IMR-90 (cell line): ENCODE data around the gene ATP2B2. TPM values are rescaled to one million over a fixed set of nuclear protein-coding genes. Genes with fewer than 3 reads are reported as not detected.

Source experiments
- ATAC-seq: fragments of 200-7000 bp; cut with Tn5 transposase; 2 replicates; pipeline ENCODE4 v1.9.1; 2020; ENCODE audit warnings: low read depth, mild to moderate bottlenecking, moderate library complexity
- BruUV-seq: library from RNA; stranded (reverse); fragments of 400-500 nt; replicated peaks from 2 replicates; lab custom pipeline; 2021; lab: Mats Ljungman, UMichigan
- CTCF ChIA-PET: fragments of 300-600 bp; formaldehyde crosslinking; extraction: SDS; loops from one replicate; lab custom pipeline; 2021; ENCODE audit warnings: antibody characterized with exemption; lab: Yijun Ruan, JAX
- POLR2A ChIA-PET: fragments of 300-600 bp; sonication (Branson Sonifier 250); formaldehyde crosslinking; loops from one replicate; lab custom pipeline; 2022; ENCODE audit warnings: antibody characterized with exemption; ENCODE audit not compliant: unreplicated experiment; lab: Charles Lee
- DNase-seq: peaks from one replicate; pipeline ENCODE4 v3.0.0; 2013
- H2AFZ ChIP-seq: replicated peaks from 2 replicates; pipeline ENCODE3; 2013; ENCODE audit warnings: low read length, mild to moderate bottlenecking; ENCODE audit not compliant: poor library complexity
- H2AK5ac ChIP-seq: 2 replicates; pipeline ENCODE4 v1.6.1; 2013; ENCODE audit warnings: low read depth, low read length, inconsistent platforms
- H2AK9ac ChIP-seq: replicated peaks from 2 replicates; pipeline ENCODE3; 2013; ENCODE audit warnings: mild to moderate bottlenecking, low read depth, low read length, moderate library complexity; ENCODE audit not compliant: poor library complexity
- H2BK120ac ChIP-seq: 2 replicates; pipeline ENCODE4 v1.6.1; 2013; ENCODE audit warnings: low read depth, low read length, inconsistent platforms
- H2BK15ac ChIP-seq: 3 replicates; pipeline ENCODE4 v1.6.1; 2013; ENCODE audit warnings: low read depth, low read length, inconsistent platforms
- H2BK20ac ChIP-seq: 2 replicates; pipeline ENCODE4 v1.6.1; 2013; ENCODE audit warnings: low read depth, mild to moderate bottlenecking, inconsistent platforms, low read length, moderate library complexity
- H2BK5ac ChIP-seq: 2 replicates; pipeline ENCODE4 v1.6.1; 2013; ENCODE audit warnings: mild to moderate bottlenecking, low read depth, low read length, inconsistent platforms; ENCODE audit not compliant: poor library complexity, severe bottlenecking
- H3K14ac ChIP-seq: replicated peaks from 2 replicates; pipeline ENCODE4 v1.6.1; 2013; ENCODE audit warnings: low read depth, low read length, inconsistent platforms
- H3K18ac ChIP-seq: 2 replicates; pipeline ENCODE4 v1.6.1; 2013; ENCODE audit warnings: low read depth, low read length, control low read depth
- H3K23ac ChIP-seq: 2 replicates; pipeline ENCODE4 v1.6.1; 2013; ENCODE audit warnings: low read depth, low read length, inconsistent platforms
- H3K27ac ChIP-seq: 2 replicates; pipeline ENCODE4 v1.5.1; 2013; ENCODE audit warnings: mild to moderate bottlenecking, control low read depth, low read length; ENCODE audit not compliant: insufficient read depth
- H3K27me3 ChIP-seq: 2 replicates; pipeline ENCODE4 v1.6.1; 2013; ENCODE audit warnings: low read length; ENCODE audit not compliant: control insufficient read depth, insufficient read depth
- H3K36me3 ChIP-seq: 2 replicates; pipeline ENCODE4 v1.6.1; 2013; ENCODE audit warnings: low read length, mixed read lengths; ENCODE audit not compliant: control insufficient read depth, insufficient read depth
- H3K4ac ChIP-seq: 2 replicates; pipeline ENCODE4 v1.6.1; 2013; ENCODE audit warnings: low read depth, low read length, inconsistent platforms
- H3K4me1 ChIP-seq: 2 replicates; pipeline ENCODE4 v1.6.1; 2013; ENCODE audit warnings: low read length, mixed read lengths; ENCODE audit not compliant: control insufficient read depth, insufficient read depth
- H3K4me2 ChIP-seq: 2 replicates; pipeline ENCODE4 v1.6.1; 2013; ENCODE audit warnings: low read depth, mild to moderate bottlenecking, control low read depth, low read length, moderate library complexity
- H3K4me3 ChIP-seq: 2 replicates; pipeline ENCODE4 v1.5.1; 2013; ENCODE audit warnings: low read depth, mild to moderate bottlenecking, control low read depth, low read length, moderate library complexity; ENCODE audit not compliant: insufficient read depth
- H3K56ac ChIP-seq: 2 replicates; pipeline ENCODE4 v1.6.1; 2013; ENCODE audit warnings: low read length, inconsistent platforms; ENCODE audit not compliant: insufficient read depth; ENCODE audit errors: extremely low read depth
- H3K79me1 ChIP-seq, 2 experiments: 2 replicates each; pipeline ENCODE4 v1.6.1; 2013; ENCODE audit warnings: low read length in 2 of 2, inconsistent platforms in 1 of 2, low read depth in 1 of 2
- H3K9ac ChIP-seq: 2 replicates; pipeline ENCODE4 v1.6.1; 2013; ENCODE audit warnings: low read depth, low read length, control low read depth
- H3K9me1 ChIP-seq: 2 replicates; pipeline ENCODE4 v1.6.1; 2013; ENCODE audit warnings: low read length, inconsistent platforms; ENCODE audit not compliant: insufficient read depth
- H3K9me3 ChIP-seq: 2 replicates; pipeline ENCODE4 v1.6.1; 2013; ENCODE audit warnings: low read length; ENCODE audit not compliant: control insufficient read depth, insufficient read depth
- H4K20me1 ChIP-seq: 2 replicates; pipeline ENCODE4 v1.6.1; 2013; ENCODE audit warnings: low read length, inconsistent platforms; ENCODE audit not compliant: insufficient read depth
- H4K5ac ChIP-seq: 2 replicates; pipeline ENCODE4 v1.6.1; 2013; ENCODE audit warnings: mild to moderate bottlenecking, low read depth, low read length, control low read depth
- H4K8ac ChIP-seq, 2 experiments: 2 replicates each; pipeline ENCODE4 v1.6.1; 2013; ENCODE audit warnings: low read depth in 2 of 2, low read length in 2 of 2, control low read depth in 1 of 2, inconsistent platforms in 1 of 2
- H4K91ac ChIP-seq: 2 replicates; pipeline ENCODE4 v1.6.1; 2013; ENCODE audit warnings: low read depth, low read length, inconsistent platforms; ENCODE audit not compliant: insufficient read depth
- BHLHE40 ChIP-seq: fragments of 150-350 bp; IDR thresholded peaks from 2 replicates; pipeline ENCODE4 v1.6.1; 2016; ENCODE audit warnings: mild to moderate bottlenecking, low read depth, low read length
- CHD1 ChIP-seq: IDR thresholded peaks from 2 replicates; pipeline ENCODE4 v1.6.1; 2012; ENCODE audit warnings: low read depth, low read length, improper control_type of control experiment
- NFE2L2 ChIP-seq: fragments of 150-350 bp; IDR thresholded peaks from 2 replicates; pipeline ENCODE4 v1.6.1; 2016; ENCODE audit warnings: low read depth, mild to moderate bottlenecking, low read length
- RCOR1 ChIP-seq: IDR thresholded peaks from 2 replicates; pipeline ENCODE4 v1.6.1; 2012; ENCODE audit warnings: mild to moderate bottlenecking, low read length, improper control_type of control experiment; ENCODE audit not compliant: insufficient replicate concordance
- WGBS, 2 experiments: methylation state at CpG; one replicate each; pipeline versions ENCODE4 v1.1.5 to v1.1.7; 2013; ENCODE audit warnings: missing lambda C conversion rate in 2 of 2; ENCODE audit not compliant: insufficient read length in 1 of 2; ENCODE audit errors: extremely low coverage in 2 of 2; 5-methylcytosine and 5-hydroxymethylcytosine counted together
- dilution Hi-C: fragments of 300-500 bp; cut with HindIII; formaldehyde crosslinking; loops from one replicate; pipeline ENCODE4 v1.14.3; 2018; ENCODE audit warnings: low sequenced_read_pairs; ENCODE audit not compliant: unreplicated experiment
- in situ Hi-C: fragments of 300-500 bp; cut with MboI; formaldehyde crosslinking; loops from 3 replicates; pipeline ENCODE4 v1.14.3; 2019; ENCODE audit warnings: low sequenced_read_pairs, inconsistent platforms, mixed read lengths
- intact Hi-C: fragments of 100-400 bp; cut with micrococcal nuclease; formaldehyde crosslinking; loops from 2 replicates; pipeline ENCODE4 v1.10.0; 2022
- polyA plus RNA-seq, 3 experiments: library from polyadenylated mRNA; depleted of rRNA; stranded (reverse); fragments of >200 nt; gene quantifications; 2 replicates each; pipeline ENCODE4 v1.2.3, GENCODE V29; 2012; ENCODE audit warnings: low replicate concordance in 1 of 3
- total RNA-seq: library from RNA; depleted of rRNA; stranded (reverse); fragments of >200 nt; gene quantifications from 2 replicates; pipeline ENCODE4 v1.2.3, GENCODE V29; 2012
- TF ChIP-seq, protein P1 (sequence below): conservative IDR thresholded peaks from 2 replicates; pipeline ENCODE4 v1.5.1; 2012; ENCODE audit warnings: mild to moderate bottlenecking, low read depth, low read length, improper control_type of control experiment
- TF ChIP-seq, protein P2 (sequence below): fragments of 150-350 bp; IDR thresholded peaks from 2 replicates; pipeline ENCODE4 v1.6.1; 2016; ENCODE audit warnings: low read depth, mild to moderate bottlenecking, low read length, moderate library complexity, borderline replicate concordance

The ATP2B2 gene
- total and polyA plus RNA-seq, 2 of the 4 experiments (the other 2 are of a cell fraction) = under 0.01 to 0.02 TPM

DNA sequence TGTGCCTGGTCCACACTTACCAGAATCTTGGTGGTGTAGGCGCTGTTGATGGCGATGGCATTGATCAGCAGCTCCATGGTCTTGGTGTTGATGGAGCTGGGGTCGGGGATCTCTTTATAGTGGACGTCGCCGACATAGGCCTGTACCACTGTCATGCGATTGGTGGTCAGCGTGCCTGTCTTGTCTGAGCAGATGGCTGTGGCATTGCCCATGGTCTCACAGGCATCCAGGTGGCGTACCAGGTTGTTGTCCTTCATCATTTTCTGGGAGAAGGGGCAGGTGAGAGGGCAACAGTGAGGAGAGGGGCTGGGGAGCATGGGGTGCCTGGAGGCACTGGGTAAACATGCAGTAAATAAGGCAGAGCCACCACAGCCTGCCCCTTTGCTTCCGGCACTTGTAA is 133.6 kb downstream of the ATP2B2 start:
- H3K18ac ChIP-seq = no peak overlapping the region
- POLR2A ChIA-PET = no interaction called here
- 81% methylated on average over 5 of the region's 10 CpGs; no CpG with 5 or more reads in 1 of the 2 experiments for WGBS, 2 experiments
- H3K4me1 ChIP-seq = peaks cover 15% of the 10 kb centered on the region
- dilution Hi-C loops (no loop called here), in situ Hi-C loops (loop anchor here (5.0 kb wide), 1 partner anchor 66 kb away; no protein-coding TSS in a partner anchor), intact Hi-C loops (no loop called here)
- no peaks in the 10 kb centered on the region for H3K79me1 ChIP-seq
- H4K20me1 ChIP-seq = no peaks in the 10 kb centered on the region
- H2BK5ac ChIP-seq = no peak overlapping the region
- H3K23ac ChIP-seq = no peak overlapping the region
- BruUV-seq = no TSS peak
- H3K9ac ChIP-seq = no peak overlapping the region
- peak overlapping the region; percentile 15 for H2AFZ ChIP-seq
- H2AK9ac ChIP-seq = peak overlapping the region; percentile 62
- CTCF ChIA-PET = no interaction called here
- no peak overlapping the region for H4K91ac ChIP-seq
- H3K9me1 ChIP-seq = peaks cover 14% of the 10 kb centered on the region; the same call in 1 of the 2 replicates
- no peak overlapping the region for H3K14ac ChIP-seq
- peak overlapping the region; percentile 17; the same call in 1 of the 2 replicates for H2BK120ac ChIP-seq
- ATAC-seq = no peak
- H2BK15ac ChIP-seq = no peak overlapping the region
- H4K5ac ChIP-seq = no peak overlapping the region
- no peak overlapping the region for H3K4me2 ChIP-seq
- H2BK20ac ChIP-seq = no peak overlapping the region
- H3K56ac ChIP-seq = no peak overlapping the region
- H4K8ac ChIP-seq = no peak overlapping the region
- no peak for TF ChIP-seq NFE2L2
- TF ChIP-seq RCOR1 = no peak
- TF ChIP-seq, protein P1, sequence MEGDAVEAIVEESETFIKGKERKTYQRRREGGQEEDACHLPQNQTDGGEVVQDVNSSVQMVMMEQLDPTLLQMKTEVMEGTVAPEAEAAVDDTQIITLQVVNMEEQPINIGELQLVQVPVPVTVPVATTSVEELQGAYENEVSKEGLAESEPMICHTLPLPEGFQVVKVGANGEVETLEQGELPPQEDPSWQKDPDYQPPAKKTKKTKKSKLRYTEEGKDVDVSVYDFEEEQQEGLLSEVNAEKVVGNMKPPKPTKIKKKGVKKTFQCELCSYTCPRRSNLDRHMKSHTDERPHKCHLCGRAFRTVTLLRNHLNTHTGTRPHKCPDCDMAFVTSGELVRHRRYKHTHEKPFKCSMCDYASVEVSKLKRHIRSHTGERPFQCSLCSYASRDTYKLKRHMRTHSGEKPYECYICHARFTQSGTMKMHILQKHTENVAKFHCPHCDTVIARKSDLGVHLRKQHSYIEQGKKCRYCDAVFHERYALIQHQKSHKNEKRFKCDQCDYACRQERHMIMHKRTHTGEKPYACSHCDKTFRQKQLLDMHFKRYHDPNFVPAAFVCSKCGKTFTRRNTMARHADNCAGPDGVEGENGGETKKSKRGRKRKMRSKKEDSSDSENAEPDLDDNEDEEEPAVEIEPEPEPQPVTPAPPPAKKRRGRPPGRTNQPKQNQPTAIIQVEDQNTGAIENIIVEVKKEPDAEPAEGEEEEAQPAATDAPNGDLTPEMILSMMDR = no peak
- no peak for TF ChIP-seq CHD1
- no peak for TF ChIP-seq BHLHE40
- TF ChIP-seq, protein P2, sequence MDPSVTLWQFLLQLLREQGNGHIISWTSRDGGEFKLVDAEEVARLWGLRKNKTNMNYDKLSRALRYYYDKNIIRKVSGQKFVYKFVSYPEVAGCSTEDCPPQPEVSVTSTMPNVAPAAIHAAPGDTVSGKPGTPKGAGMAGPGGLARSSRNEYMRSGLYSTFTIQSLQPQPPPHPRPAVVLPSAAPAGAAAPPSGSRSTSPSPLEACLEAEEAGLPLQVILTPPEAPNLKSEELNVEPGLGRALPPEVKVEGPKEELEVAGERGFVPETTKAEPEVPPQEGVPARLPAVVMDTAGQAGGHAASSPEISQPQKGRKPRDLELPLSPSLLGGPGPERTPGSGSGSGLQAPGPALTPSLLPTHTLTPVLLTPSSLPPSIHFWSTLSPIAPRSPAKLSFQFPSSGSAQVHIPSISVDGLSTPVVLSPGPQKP = no peak
- no peaks in the 10 kb centered on the region for H3K36me3 ChIP-seq
- H3K4me3 ChIP-seq = no peak overlapping the region
- DNase-seq = no peak
- H3K9me3 ChIP-seq = peaks cover 4% of the 10 kb centered on the region
- peaks cover 7% of the 10 kb centered on the region for H3K27me3 ChIP-seq
- no peak overlapping the region for H3K4ac ChIP-seq
- H2AK5ac ChIP-seq = peak overlapping the region; percentile 78; the same call in 1 of the 2 replicates
- no peak overlapping the region for H3K27ac ChIP-seq
